DOHH2 (cell line): ENCODE measurements around the gene SERINC5.

Source experiments
- H3F3A ChIP-seq: fragments of 200-600 bp; sonication (generic), shearing (Covaris generic); 2 replicates; pipeline ENCODE4 v1.6.0; 2016; ENCODE audit warnings: antibody characterized with exemption, mild to moderate bottlenecking; ENCODE audit not compliant: control insufficient read depth, insufficient read depth
- H3K27ac ChIP-seq: fragments of 200-600 bp; sonication (generic); 2 replicates; pipeline ENCODE4 v1.5.1; 2014; ENCODE audit warnings: low read depth, mild to moderate bottlenecking, low read length, moderate library complexity
- H3K27me3 ChIP-seq: fragments of 200-600 bp; sonication (generic); 2 replicates; pipeline ENCODE4 v1.6.1; 2014; ENCODE audit warnings: mild to moderate bottlenecking, low read length, mixed read lengths; ENCODE audit not compliant: control insufficient read depth
- H3K36me3 ChIP-seq: fragments of 200-600 bp; sonication (generic); 2 replicates; pipeline ENCODE4 v1.6.1; 2014; ENCODE audit warnings: mild to moderate bottlenecking, low read length, moderate library complexity, mixed read lengths; ENCODE audit not compliant: control insufficient read depth
- H3K4me1 ChIP-seq: fragments of 200-600 bp; sonication (generic); 2 replicates; pipeline ENCODE4 v1.6.1; 2014; ENCODE audit warnings: mild to moderate bottlenecking, low read length, mixed read lengths; ENCODE audit not compliant: control insufficient read depth
- H3K4me2 ChIP-seq: fragments of 200-600 bp; sonication (generic); 2 replicates; pipeline ENCODE4 v1.6.0; 2014; ENCODE audit warnings: mild to moderate bottlenecking, low read length, moderate library complexity
- H3K4me3 ChIP-seq: fragments of 200-600 bp; sonication (generic); 2 replicates; pipeline ENCODE4 v1.5.1; 2014; ENCODE audit warnings: mild to moderate bottlenecking, low read length, mixed read lengths
- H3K79me2 ChIP-seq: fragments of 200-600 bp; sonication (generic); 2 replicates; pipeline ENCODE4 v1.6.1; 2014; ENCODE audit warnings: mild to moderate bottlenecking, low read length, mixed read lengths; ENCODE audit not compliant: control insufficient read depth
- H3K9me2 ChIP-seq: fragments of 200-600 bp; sonication (generic); replicated peaks from 2 replicates; pipeline ENCODE4 v1.6.1; 2014; ENCODE audit warnings: mild to moderate bottlenecking, low read length, mixed read lengths; ENCODE audit not compliant: control insufficient read depth
- H3K9me3 ChIP-seq: fragments of 200-600 bp; sonication (generic); 2 replicates; pipeline ENCODE4 v1.6.1; 2014; ENCODE audit warnings: antibody characterized with exemption, low read length, mixed read lengths; ENCODE audit not compliant: control insufficient read depth, insufficient read depth
- H4K20me1 ChIP-seq: fragments of 200-600 bp; sonication (generic); 2 replicates; pipeline ENCODE4 v1.6.0; 2014; ENCODE audit warnings: low read depth, mild to moderate bottlenecking, antibody characterized with exemption, low read length, moderate library complexity; ENCODE audit not compliant: control insufficient read depth, insufficient read depth
- EZH2phosphoT487 ChIP-seq: fragments of 200-600 bp; sonication (generic); IDR thresholded peaks from 2 replicates; pipeline ENCODE4 v1.6.1; 2017; ENCODE audit warnings: borderline replicate concordance, mild to moderate bottlenecking, antibody characterized with exemption, low read length, moderate library complexity, mixed read lengths
- TF ChIP-seq, protein P1 (sequence below): fragments of 200-600 bp; sonication (generic); IDR thresholded peaks from one replicate; pipeline ENCODE4 v1.5.1; 2014; ENCODE audit warnings: antibody characterized with exemption, mild to moderate bottlenecking, low read depth, low read length; ENCODE audit not compliant: poor library complexity, severe bottlenecking

Gene SERINC5

DNA sequence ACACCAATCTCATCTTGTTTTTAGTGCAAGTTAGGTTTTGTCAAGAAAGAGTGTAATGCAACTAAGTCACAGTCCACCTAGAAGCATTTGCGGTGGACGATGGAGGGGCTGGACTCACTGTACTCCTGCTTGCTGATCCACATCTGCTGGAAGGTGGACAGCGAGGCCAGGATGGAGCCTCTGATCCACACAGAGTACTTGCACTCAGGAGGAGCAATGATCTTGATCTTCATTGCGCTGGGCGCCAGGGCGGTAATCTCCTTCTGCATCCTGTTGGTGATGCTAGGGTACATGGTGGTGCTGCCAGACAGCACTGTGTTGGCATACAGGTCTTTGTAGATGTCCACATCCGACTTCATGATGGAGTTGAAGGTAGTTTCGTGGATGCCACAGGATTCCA lies 43.8 kb upstream of the SERINC5 start:
- Histone ChIP-seq H3K9me2 (no peaks in the 10 kb centered on the region), H3K36me3 (no peaks in the 10 kb centered on the region), H3K4me1 (no peaks in the 10 kb centered on the region), H3K4me3 (no peak overlapping the region), H3K79me2 (no peaks in the 10 kb centered on the region), H3K27me3 (no peaks in the 10 kb centered on the region), H4K20me1 (no peaks in the 10 kb centered on the region), H3K9me3 (no peaks in the 10 kb centered on the region), H3K27ac (no peak overlapping the region), H3K4me2 (no peak overlapping the region), H3F3A (no peaks in the 10 kb centered on the region)
- TF ChIP-seq, protein P1, sequence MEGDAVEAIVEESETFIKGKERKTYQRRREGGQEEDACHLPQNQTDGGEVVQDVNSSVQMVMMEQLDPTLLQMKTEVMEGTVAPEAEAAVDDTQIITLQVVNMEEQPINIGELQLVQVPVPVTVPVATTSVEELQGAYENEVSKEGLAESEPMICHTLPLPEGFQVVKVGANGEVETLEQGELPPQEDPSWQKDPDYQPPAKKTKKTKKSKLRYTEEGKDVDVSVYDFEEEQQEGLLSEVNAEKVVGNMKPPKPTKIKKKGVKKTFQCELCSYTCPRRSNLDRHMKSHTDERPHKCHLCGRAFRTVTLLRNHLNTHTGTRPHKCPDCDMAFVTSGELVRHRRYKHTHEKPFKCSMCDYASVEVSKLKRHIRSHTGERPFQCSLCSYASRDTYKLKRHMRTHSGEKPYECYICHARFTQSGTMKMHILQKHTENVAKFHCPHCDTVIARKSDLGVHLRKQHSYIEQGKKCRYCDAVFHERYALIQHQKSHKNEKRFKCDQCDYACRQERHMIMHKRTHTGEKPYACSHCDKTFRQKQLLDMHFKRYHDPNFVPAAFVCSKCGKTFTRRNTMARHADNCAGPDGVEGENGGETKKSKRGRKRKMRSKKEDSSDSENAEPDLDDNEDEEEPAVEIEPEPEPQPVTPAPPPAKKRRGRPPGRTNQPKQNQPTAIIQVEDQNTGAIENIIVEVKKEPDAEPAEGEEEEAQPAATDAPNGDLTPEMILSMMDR, result no peak
- no peak for TF ChIP-seq EZH2phosphoT487

DNA sequence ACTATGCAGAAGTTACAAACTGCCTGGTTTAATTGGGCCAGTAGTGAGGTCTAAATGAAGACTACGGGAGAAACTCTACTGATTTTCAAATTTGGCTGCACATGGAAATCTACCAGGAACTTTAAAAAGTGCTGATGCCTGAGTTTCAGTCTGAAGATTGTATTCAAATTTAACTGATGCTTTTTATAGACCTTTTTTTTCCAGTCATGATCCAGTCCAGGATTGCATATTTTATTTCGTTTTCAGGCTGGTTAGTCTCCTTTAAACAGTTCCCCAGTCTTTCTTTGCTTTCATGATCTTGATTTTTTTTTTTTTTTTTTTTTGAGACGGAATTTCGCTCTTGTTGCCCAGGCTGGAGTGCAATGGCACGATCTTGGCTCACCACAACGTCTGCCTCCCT lies 40.3 kb upstream of the SERINC5 start:
- H3K79me2 ChIP-seq, result no peaks in the 10 kb centered on the region
- H3K9me3 ChIP-seq, result no peaks in the 10 kb centered on the region
- no peak overlapping the region for H3K27ac ChIP-seq
- no peaks in the 10 kb centered on the region for H3F3A ChIP-seq
- H3K4me2 ChIP-seq, result no peak overlapping the region
- TF ChIP-seq, protein P1, result no peak
- TF ChIP-seq EZH2phosphoT487, result no peak
- H4K20me1 ChIP-seq, result no peaks in the 10 kb centered on the region
- H3K9me2 ChIP-seq, result no peaks in the 10 kb centered on the region
- no peaks in the 10 kb centered on the region for H3K36me3 ChIP-seq
- H3K4me1 ChIP-seq, result no peaks in the 10 kb centered on the region
- H3K27me3 ChIP-seq, result no peaks in the 10 kb centered on the region
- H3K4me3 ChIP-seq, result no peak overlapping the region

- no peak overlapping the region for H3K27ac ChIP-seq
- H3K27me3 ChIP-seq, result no peaks in the 10 kb centered on the region
- no peaks in the 10 kb centered on the region for H3K9me2 ChIP-seq
- TF ChIP-seq, protein P1, result no peak
- TF ChIP-seq EZH2phosphoT487, result no peak
- H3K4me2 ChIP-seq, result no peak overlapping the region
- no peaks in the 10 kb centered on the region for H4K20me1 ChIP-seq
- H3F3A ChIP-seq, result no peaks in the 10 kb centered on the region
- H3K36me3 ChIP-seq, result no peaks in the 10 kb centered on the region
- H3K4me3 ChIP-seq, result no peak overlapping the region
- H3K9me3 ChIP-seq, result no peaks in the 10 kb centered on the region
- H3K79me2 ChIP-seq, result no peaks in the 10 kb centered on the region
- no peaks in the 10 kb centered on the region for H3K4me1 ChIP-seq
Observed at GRCh38 chr5:80291761-80292160, 35.9 kb upstream of the SERINC5 start.

GRCh38 chr5:80289320-80289719 lies 33.5 kb upstream of the SERINC5 start:
- TF ChIP-seq, protein P1, result no peak
- Histone ChIP-seq H3K4me2 (no peak overlapping the region), H3K4me1 (no peaks in the 10 kb centered on the region), H3K27ac (no peak overlapping the region), H3K36me3 (no peaks in the 10 kb centered on the region), H3F3A (no peaks in the 10 kb centered on the region), H3K9me2 (no peaks in the 10 kb centered on the region), H3K79me2 (no peaks in the 10 kb centered on the region), H3K9me3 (no peaks in the 10 kb centered on the region), H3K27me3 (no peaks in the 10 kb centered on the region), H4K20me1 (no peaks in the 10 kb centered on the region), H3K4me3 (no peak overlapping the region)
